ENCODE data around the gene C2orf80. TPM values are rescaled to one million over a fixed set of nuclear protein-coding genes. Genes with fewer than 3 reads are reported as not detected.
"Not testable (repeated sequence)": the region's sequence is repeated elsewhere in the genome, so short reads cannot be mapped to it uniquely, and the experiment has no call there.

The C2orf80 gene
- total and polyA plus RNA-seq, 9 of the 15 experiments (the other 6 are each of a cell fraction or from before 2014, with no cell fraction given): not detected

DNA sequence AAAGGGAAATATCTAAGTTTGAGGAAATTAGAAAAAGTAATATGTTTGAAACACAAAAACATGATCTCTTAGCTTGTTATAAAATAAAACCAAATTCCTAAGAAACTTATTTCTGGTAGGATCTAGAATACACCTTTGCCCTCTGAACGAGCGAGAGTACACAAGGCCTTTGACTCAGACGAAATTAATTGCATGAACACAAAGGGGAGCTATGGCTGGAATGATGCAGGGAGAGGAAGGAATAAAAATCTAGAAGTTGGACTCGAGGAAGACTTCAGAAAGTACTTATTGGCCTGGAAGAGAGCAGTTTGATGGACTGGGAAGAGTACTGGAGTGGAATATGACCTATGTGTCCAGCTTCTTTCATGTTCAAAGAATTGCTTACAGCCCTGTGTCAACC lies 64.6 kb downstream of the C2orf80 start (continued):
- TF ChIP-seq ZFPM2 (CRISPR knock-in tag; IDR thresholded peaks at IDR 0.05) (no peak), ZNF408 (CRISPR knock-in tag; IDR thresholded peaks at IDR 0.05; ENCODE audit: low read depth) (no peak), ZNF695 (CRISPR knock-in tag; IDR thresholded peaks at IDR 0.05) (no peak)
- TF ChIP-seq, protein P1, sequence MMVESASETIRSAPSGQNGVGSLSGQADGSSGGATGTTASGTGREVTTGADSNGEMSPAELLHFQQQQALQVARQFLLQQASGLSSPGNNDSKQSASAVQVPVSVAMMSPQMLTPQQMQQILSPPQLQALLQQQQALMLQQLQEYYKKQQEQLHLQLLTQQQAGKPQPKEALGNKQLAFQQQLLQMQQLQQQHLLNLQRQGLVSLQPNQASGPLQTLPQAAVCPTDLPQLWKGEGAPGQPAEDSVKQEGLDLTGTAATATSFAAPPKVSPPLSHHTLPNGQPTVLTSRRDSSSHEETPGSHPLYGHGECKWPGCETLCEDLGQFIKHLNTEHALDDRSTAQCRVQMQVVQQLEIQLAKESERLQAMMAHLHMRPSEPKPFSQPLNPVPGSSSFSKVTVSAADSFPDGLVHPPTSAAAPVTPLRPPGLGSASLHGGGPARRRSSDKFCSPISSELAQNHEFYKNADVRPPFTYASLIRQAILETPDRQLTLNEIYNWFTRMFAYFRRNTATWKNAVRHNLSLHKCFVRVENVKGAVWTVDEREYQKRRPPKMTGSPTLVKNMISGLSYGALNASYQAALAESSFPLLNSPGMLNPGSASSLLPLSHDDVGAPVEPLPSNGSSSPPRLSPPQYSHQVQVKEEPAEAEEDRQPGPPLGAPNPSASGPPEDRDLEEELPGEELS (CRISPR knock-in tag; IDR thresholded peaks at IDR 0.05; ENCODE audit: borderline replicate concordance): no peak

DNA sequence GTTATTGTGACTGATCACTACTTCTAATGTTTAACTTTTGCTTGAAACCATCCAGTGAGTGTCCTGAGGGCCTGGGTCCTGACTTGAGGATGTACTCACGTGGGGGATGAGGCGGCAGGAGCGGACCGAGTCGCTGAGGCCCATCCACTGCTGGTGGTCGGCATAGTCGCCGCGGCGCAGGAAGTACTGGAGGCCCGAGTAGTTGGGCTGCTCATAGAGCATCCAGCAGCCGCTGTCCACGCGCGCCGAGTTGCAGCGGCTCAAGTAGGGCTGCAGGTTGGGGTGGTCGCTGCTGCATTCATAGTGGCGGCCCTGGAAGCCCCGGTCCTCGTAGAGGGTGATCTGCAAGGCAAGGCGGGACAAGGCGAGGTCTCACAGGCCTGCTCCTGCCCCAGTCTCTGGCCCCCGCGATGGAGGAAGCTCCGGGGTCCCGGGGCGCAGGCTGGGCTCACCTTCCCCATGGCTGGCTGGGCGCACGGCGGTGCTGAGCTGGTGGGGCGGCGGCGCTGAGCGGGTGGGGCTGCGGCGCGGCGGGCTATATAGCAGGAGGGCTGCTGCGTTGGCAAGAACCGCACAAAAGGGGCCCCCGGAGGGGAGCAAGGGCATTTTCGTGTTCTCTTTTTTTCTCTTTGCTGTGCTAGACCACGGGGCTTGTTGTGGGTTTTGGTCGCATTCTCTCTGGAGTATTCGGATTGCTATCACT lies 65.7 kb downstream of the C2orf80 start, which contains the start of gene CRYGD:
Gene CRYGD (minus strand): TSS at position 512 of the 703 bp plus-strand sequence. CDS start 51 bp downstream, at position 461.
- H3K4me3 ChIP-seq; H3K79me2 ChIP-seq (ENCODE audit: control insufficient read depth, insufficient read depth, low read length); CTCF ChIA-PET (ENCODE audit: low intra/inter-chr PET ratio); FAIRE-seq; H3K36me3 ChIP-seq (ENCODE audit: control insufficient read depth, insufficient read depth, low read length); H3K9ac ChIP-seq (ENCODE audit: insufficient read depth in 1 of 2, low read depth in 2 of 2, low read length in 2 of 2); H3K9me3 ChIP-seq (replicated peaks; ENCODE audit: control insufficient read depth, insufficient read depth, low read depth, low read length); intact Hi-C loops (cut with micrococcal nuclease); ATAC-seq; H2AFZ ChIP-seq (ENCODE audit: low read depth, low read length); BruUV-seq (replicated peaks); H3K9me1 ChIP-seq (ENCODE audit: control insufficient read depth, insufficient read depth, low read length); H3K4me1 ChIP-seq (replicated peaks in 1 of 2; ENCODE audit: control insufficient read depth in 2 of 2, insufficient read depth in 2 of 2, low read length in 2 of 2); H3K4me2 ChIP-seq (ENCODE audit: insufficient read depth, low read length); POLR2A ChIA-PET; H3K27ac ChIP-seq (ENCODE audit: extremely low read depth, low read depth, low read length); in situ Hi-C loops (cut with MboI); H4K20me1 ChIP-seq (replicated peaks; ENCODE audit: control insufficient read depth, insufficient read depth, low read length); DNase-seq (ENCODE audit: extremely low read depth in 1 of 4, low spot score in 3 of 4); H3K27me3 ChIP-seq (ENCODE audit: control insufficient read depth in 2 of 2, insufficient read depth in 2 of 2, low read length in 2 of 2): not testable (repeated sequence)
- TF ChIP-seq, protein P2, sequence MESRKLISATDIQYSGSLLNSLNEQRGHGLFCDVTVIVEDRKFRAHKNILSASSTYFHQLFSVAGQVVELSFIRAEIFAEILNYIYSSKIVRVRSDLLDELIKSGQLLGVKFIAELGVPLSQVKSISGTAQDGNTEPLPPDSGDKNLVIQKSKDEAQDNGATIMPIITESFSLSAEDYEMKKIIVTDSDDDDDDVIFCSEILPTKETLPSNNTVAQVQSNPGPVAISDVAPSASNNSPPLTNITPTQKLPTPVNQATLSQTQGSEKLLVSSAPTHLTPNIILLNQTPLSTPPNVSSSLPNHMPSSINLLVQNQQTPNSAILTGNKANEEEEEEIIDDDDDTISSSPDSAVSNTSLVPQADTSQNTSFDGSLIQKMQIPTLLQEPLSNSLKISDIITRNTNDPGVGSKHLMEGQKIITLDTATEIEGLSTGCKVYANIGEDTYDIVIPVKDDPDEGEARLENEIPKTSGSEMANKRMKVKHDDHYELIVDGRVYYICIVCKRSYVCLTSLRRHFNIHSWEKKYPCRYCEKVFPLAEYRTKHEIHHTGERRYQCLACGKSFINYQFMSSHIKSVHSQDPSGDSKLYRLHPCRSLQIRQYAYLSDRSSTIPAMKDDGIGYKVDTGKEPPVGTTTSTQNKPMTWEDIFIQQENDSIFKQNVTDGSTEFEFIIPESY (CRISPR knock-in tag; IDR thresholded peaks at IDR 0.05): 0 out of 2 replicates have a peak, but pooled peaks have one; percentile 22
- WGBS (ENCODE audit: insufficient coverage, low coverage, missing lambda C conversion rate): 90% methylated on average over 16 of the region's 46 CpGs

All from K562 (cell line).